Epithelial cell of proximal tubule (primary cell): ENCODE results near the gene LRRN1. TPM values are rescaled to one million over a fixed set of nuclear protein-coding genes. Genes with fewer than 3 reads are reported as not detected.

Experiments used
- DNase-seq: peaks from one replicate; pipeline ENCODE4 v3.0.0-alpha.2; 2011; ENCODE audit warnings: low read depth
- H3K4me3 ChIP-seq: 2 replicates; pipeline ENCODE4 v1.5.1; 2011; ENCODE audit warnings: low read depth, mild to moderate bottlenecking, low read length
- total RNA-seq: library from RNA; depleted of rRNA; stranded (reverse); fragments of >200 nt; gene quantifications from 2 replicates; pipeline ENCODE4 v1.2.3, GENCODE V29; 2015
- TF ChIP-seq, protein P1 (sequence below): conservative IDR thresholded peaks from 2 replicates; pipeline ENCODE4 v1.5.1; 2012; ENCODE audit warnings: low read depth, mild to moderate bottlenecking, low read length

Gene LRRN1
- total RNA-seq: 2.6 and 4.9 TPM in 2 replicates

- peak within 1 kb of the TSS; percentile 55 for H3K4me3 ChIP-seq
Measured at GRCh38 chr3:3799173-3800079, at the start of gene LRRN1. TSS of gene LRRN1 (plus strand) at chr3:3799431. CDS start at chr3:3844642, 45,211 bp downstream.

GRCh38 chr3:3753416-3753815 lies 45.8 kb upstream of the LRRN1 start:
- TF ChIP-seq, protein P1, sequence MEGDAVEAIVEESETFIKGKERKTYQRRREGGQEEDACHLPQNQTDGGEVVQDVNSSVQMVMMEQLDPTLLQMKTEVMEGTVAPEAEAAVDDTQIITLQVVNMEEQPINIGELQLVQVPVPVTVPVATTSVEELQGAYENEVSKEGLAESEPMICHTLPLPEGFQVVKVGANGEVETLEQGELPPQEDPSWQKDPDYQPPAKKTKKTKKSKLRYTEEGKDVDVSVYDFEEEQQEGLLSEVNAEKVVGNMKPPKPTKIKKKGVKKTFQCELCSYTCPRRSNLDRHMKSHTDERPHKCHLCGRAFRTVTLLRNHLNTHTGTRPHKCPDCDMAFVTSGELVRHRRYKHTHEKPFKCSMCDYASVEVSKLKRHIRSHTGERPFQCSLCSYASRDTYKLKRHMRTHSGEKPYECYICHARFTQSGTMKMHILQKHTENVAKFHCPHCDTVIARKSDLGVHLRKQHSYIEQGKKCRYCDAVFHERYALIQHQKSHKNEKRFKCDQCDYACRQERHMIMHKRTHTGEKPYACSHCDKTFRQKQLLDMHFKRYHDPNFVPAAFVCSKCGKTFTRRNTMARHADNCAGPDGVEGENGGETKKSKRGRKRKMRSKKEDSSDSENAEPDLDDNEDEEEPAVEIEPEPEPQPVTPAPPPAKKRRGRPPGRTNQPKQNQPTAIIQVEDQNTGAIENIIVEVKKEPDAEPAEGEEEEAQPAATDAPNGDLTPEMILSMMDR: no peak
- DNase-seq: no peak
- no peak overlapping the region for H3K4me3 ChIP-seq

More at GRCh38 chr3:3799173-3800079, at the start of gene LRRN1:
- TF ChIP-seq, protein P1: no peak
- no peak for DNase-seq

DNA sequence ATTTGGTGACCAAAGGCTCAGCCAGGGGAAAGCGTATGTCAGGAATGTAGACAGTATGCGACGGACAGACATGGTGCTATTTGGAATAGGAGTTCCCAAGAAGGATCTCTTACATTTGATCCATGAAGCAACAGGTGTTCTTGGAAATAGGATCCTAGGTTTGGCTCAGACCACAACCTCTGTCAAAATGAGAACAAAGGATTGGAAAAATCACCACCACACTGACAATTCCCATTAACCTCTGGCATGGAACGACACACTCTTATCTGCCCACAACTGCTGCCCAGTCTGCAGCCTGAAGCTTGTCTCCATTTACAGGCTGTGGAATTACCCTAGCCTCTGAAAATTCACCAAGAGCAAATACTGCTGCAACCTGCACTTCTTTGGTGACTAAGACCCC lies 33.6 kb upstream of the LRRN1 start:
- DNase-seq: no peak
- H3K4me3 ChIP-seq: no peak overlapping the region
- TF ChIP-seq, protein P1: no peak

DNA sequence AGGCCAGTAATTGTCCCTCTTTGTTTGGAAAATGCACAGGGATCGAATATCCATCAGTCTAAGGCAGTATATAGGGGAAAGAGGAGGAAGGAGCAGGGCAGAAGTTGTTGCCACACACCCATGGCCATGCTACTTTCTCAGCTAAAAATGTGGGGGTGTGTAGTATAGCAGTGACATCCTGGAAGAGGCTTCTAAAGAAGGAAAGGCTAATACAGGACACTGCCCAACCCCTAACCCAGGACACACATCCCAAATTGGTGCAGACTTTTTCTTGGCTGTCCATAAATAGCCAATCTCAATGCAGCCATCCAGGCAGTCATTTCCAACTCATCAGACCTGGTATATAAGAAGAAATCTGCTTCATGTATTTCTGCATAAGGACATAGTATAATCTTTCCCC lies 33.1 kb upstream of the LRRN1 start:
- no peak overlapping the region for H3K4me3 ChIP-seq
- no peak for DNase-seq

DNA sequence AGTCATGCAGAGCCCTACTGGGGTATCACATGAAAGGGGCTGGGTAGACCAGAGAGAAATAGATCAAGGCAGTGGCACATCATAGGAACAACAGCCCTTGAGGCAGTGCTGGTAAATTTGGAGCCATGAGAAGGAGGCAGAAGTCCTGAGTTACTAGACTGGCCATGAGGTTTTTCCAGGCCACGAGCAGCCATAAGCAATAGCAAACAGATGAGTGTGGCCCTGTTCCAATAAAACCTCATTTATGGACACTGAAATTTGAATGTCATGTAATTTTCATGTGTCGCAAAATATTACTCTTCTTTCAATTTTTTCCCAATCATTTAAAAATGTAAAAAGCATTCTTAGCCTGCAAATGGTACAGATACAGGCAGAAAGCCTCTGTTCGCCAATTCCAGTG lies 28.1 kb upstream of the LRRN1 start:
- TF ChIP-seq, protein P1: no peak
- no peak for DNase-seq

More for the DNA sequence above, 33.1 kb upstream of the LRRN1 start:
- TF ChIP-seq, protein P1: no peak

DNA sequence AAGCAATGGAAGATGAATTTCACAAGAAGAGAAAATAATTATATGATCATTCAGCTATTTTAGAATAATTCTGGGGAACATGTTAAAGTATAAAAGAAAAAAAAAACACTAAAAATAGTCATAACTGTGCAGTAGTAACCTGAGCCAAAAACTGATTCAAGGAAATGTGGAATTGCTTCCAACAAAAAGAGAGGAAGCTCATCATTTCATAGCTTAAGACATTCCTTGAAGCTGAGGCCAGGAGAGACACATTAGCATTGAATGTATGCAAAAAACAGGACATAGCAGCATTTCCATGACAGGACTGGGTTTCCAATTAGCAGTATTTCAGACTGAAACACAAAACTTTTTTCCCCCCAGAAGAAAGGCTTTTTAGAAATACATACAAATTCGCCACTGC lies 27.7 kb upstream of the LRRN1 start:
- no peak for DNase-seq
- H3K4me3 ChIP-seq: no peak overlapping the region
- TF ChIP-seq, protein P1: no peak

More for the DNA sequence above, 28.1 kb upstream of the LRRN1 start:
- no peak overlapping the region for H3K4me3 ChIP-seq
